ENCODE results near the gene DIP2C.

DNA sequence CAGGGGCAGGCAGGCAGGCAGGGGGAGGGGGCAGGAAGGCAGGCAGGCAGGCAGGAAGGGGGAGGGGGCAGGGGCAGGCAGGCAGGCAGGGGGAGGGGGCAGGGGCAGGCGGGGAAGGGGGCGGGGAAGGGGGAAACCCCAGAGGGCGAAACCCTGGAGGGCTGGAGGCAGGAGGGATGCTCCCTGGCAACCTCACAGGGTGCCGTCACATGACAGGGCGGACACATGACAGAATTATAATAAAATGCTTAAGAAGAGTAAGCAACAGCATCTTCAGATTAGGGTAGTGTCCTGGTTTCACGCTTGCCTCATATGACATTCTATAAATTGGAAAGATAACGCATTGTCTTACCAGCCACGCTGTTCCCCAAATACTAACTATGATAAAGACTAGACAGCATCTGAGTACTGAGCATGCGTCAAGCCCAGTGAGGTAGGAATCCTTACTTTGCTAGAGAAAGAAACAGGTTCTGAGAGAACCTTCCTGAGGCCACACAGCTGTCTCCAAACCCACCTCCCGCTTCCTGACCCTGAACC is 131.6 kb downstream of the DIP2C start:
- TF ChIP-seq, protein P1, sequence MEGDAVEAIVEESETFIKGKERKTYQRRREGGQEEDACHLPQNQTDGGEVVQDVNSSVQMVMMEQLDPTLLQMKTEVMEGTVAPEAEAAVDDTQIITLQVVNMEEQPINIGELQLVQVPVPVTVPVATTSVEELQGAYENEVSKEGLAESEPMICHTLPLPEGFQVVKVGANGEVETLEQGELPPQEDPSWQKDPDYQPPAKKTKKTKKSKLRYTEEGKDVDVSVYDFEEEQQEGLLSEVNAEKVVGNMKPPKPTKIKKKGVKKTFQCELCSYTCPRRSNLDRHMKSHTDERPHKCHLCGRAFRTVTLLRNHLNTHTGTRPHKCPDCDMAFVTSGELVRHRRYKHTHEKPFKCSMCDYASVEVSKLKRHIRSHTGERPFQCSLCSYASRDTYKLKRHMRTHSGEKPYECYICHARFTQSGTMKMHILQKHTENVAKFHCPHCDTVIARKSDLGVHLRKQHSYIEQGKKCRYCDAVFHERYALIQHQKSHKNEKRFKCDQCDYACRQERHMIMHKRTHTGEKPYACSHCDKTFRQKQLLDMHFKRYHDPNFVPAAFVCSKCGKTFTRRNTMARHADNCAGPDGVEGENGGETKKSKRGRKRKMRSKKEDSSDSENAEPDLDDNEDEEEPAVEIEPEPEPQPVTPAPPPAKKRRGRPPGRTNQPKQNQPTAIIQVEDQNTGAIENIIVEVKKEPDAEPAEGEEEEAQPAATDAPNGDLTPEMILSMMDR (IDR thresholded peaks at IDR 0.05; ENCODE audit: borderline replicate concordance, extremely low read depth, low read length, poor library complexity, severe bottlenecking): no peak
- TF ChIP-seq EZH2 (IDR thresholded peaks at IDR 0.05; ENCODE audit: borderline replicate concordance, low read depth, low read length, severe bottlenecking): no peak

Measured in DND-41 (cell line).